GM19468 (cell line): Measurements from ENCODE around the gene PPP1CC.
A peak's percentile ranks its signal among the peaks of the same experiment; 100 is the strongest.
"Not testable (repeated sequence)": the region's sequence is repeated elsewhere in the genome, so short reads cannot be mapped to it uniquely, and the experiment has no call there.

Experiments used
- ATAC-seq: cut with Tn5 transposase; IDR thresholded peaks from one replicate; pipeline ENCODE4 v1.9.1; 2021; ENCODE audit warnings: mild to moderate bottlenecking, moderate library complexity, moderate number of reproducible peaks; ENCODE audit not compliant: unreplicated experiment; ENCODE audit errors: extremely low read depth

The PPP1CC gene

GRCh38 chr12:110728628-110729027 lies 14.1 kb downstream of the PPP1CC start:
- ATAC-seq, result no peak

GRCh38 chr12:110726708-110727369 lies 15.9 kb downstream of the PPP1CC start:
- ATAC-seq, result no peak

- no peak for ATAC-seq
Measured at GRCh38 chr12:110726028-110726427, 16.7 kb downstream of the PPP1CC start.

- ATAC-seq, result no peak
Measured at GRCh38 chr12:110725267-110725666, 17.4 kb downstream of the PPP1CC start.

- ATAC-seq, result not testable (repeated sequence)
Measured at GRCh38 chr12:110722892-110723291, 19.8 kb downstream of the PPP1CC start.

- ATAC-seq, result no peak
Measured at GRCh38 chr12:110721570-110721969, 21.1 kb downstream of the PPP1CC start.

GRCh38 chr12:110720516-110720915 lies 22.2 kb downstream of the PPP1CC start:
- ATAC-seq, result no peak

- no peak for ATAC-seq
Measured at GRCh38 chr12:110718222-110718908, 24.3 kb downstream of the PPP1CC start.

GRCh38 chr12:110717037-110717436 lies 25.7 kb downstream of the PPP1CC start:
- ATAC-seq, result no peak

GRCh38 chr12:110708917-110709316 lies 33.8 kb downstream of the PPP1CC start:
- ATAC-seq, result no peak

GRCh38 chr12:110705309-110705708 lies 37.4 kb downstream of the PPP1CC start:
- ATAC-seq, result no peak

GRCh38 chr12:110704750-110705149 lies 37.9 kb downstream of the PPP1CC start:
- no peak for ATAC-seq

- ATAC-seq, result no peak
Measured at GRCh38 chr12:110704231-110704630, 38.5 kb downstream of the PPP1CC start.

GRCh38 chr12:110702081-110702480 lies 40.6 kb downstream of the PPP1CC start:
- no peak for ATAC-seq

- ATAC-seq, result no peak
Measured at GRCh38 chr12:110699591-110700445, 42.9 kb downstream of the PPP1CC start.

- ATAC-seq, result peak; percentile 64
Measured at GRCh38 chr12:110698171-110698902, 44.4 kb downstream of the PPP1CC start.

- no peak for ATAC-seq
Measured at GRCh38 chr12:110697236-110697635, 45.5 kb downstream of the PPP1CC start.

GRCh38 chr12:110696283-110696682 lies 46.4 kb downstream of the PPP1CC start:
- ATAC-seq, result no peak

GRCh38 chr12:110694330-110694901 lies 48.3 kb downstream of the PPP1CC start:
- no peak for ATAC-seq

GRCh38 chr12:110693731-110694130 lies 49.0 kb downstream of the PPP1CC start:
- no peak for ATAC-seq
